Upper lobe of right lung (tissue), 1 donor: ENCODE results near the gene FOXP1. TPM values are rescaled to one million over a fixed set of nuclear protein-coding genes. Genes with fewer than 3 reads are reported as not detected.
"Not testable (repeated sequence)": the region's sequence is repeated elsewhere in the genome, so short reads cannot be mapped to it uniquely, and the experiment has no call there.

Experiments used
- ATAC-seq: fragments of 200-7000 bp; cut with Tn5 transposase; one replicate; pipeline ENCODE4 v1.9.1; 2020; ENCODE audit warnings: mild to moderate bottlenecking, moderate library complexity
- DNase-seq: peaks from one replicate; pipeline ENCODE4 v3.0.0-alpha.2; 2020
- H3K27ac ChIP-seq: fragments of 200-600 bp; one replicate; pipeline ENCODE4 v1.8.0; 2022
- H3K27me3 ChIP-seq: fragments of 200-600 bp; one replicate; pipeline ENCODE4 v1.8.0; 2022; ENCODE audit warnings: mild to moderate bottlenecking
- H3K36me3 ChIP-seq: fragments of 200-600 bp; one replicate; pipeline ENCODE4 v1.8.0; 2022
- H3K4me1 ChIP-seq: fragments of 200-600 bp; one replicate; pipeline ENCODE4 v1.8.0; 2022
- H3K4me3 ChIP-seq: fragments of 200-600 bp; one replicate; pipeline ENCODE4 v1.8.0; 2022; ENCODE audit warnings: mild to moderate bottlenecking
- H3K9me3 ChIP-seq: fragments of 200-600 bp; one replicate; pipeline ENCODE4 v1.8.0; 2022
- intact Hi-C: fragments of 100-400 bp; cut with DNase I; formaldehyde crosslinking; loops from one replicate; pipeline ENCODE4 v1.11.0; 2022
- total RNA-seq: library from RNA; stranded (reverse); fragmentation: NEBNext Ultra II Directional; extraction: Animal tissue kit (Norgen Biotek cat#: 25700); gene quantifications from one replicate; pipeline ENCODE4 v1.2.1, GENCODE V29; 2021
- TF ChIP-seq, protein P1 (sequence below): fragments of 200-600 bp; IDR thresholded peaks from one replicate; pipeline ENCODE4 v1.8.0; 2022; ENCODE audit warnings: antibody characterized with exemption
- donor health status: DM: no; HTN: yes; CAD: no; lungs with severe emphysema.

FOXP1 gene
- total RNA-seq, 1 donor from 2014 or later, result 140 TPM

GRCh38 chr3:71327936-71328335 lies 255.6 kb downstream of the FOXP1 start:
- TF ChIP-seq, protein P1, sequence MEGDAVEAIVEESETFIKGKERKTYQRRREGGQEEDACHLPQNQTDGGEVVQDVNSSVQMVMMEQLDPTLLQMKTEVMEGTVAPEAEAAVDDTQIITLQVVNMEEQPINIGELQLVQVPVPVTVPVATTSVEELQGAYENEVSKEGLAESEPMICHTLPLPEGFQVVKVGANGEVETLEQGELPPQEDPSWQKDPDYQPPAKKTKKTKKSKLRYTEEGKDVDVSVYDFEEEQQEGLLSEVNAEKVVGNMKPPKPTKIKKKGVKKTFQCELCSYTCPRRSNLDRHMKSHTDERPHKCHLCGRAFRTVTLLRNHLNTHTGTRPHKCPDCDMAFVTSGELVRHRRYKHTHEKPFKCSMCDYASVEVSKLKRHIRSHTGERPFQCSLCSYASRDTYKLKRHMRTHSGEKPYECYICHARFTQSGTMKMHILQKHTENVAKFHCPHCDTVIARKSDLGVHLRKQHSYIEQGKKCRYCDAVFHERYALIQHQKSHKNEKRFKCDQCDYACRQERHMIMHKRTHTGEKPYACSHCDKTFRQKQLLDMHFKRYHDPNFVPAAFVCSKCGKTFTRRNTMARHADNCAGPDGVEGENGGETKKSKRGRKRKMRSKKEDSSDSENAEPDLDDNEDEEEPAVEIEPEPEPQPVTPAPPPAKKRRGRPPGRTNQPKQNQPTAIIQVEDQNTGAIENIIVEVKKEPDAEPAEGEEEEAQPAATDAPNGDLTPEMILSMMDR, result no peak
- intact Hi-C loops, result no loop called here
- DNase-seq, result no peak
- no peak for ATAC-seq
- Histone ChIP-seq H3K9me3 (no peaks in the 10 kb centered on the region), H3K27me3 (no peaks in the 10 kb centered on the region), H3K4me1 (no peaks in the 10 kb centered on the region), H3K4me3 (no peak overlapping the region), H3K36me3 (no peaks in the 10 kb centered on the region), H3K27ac (no peak overlapping the region)

DNA sequence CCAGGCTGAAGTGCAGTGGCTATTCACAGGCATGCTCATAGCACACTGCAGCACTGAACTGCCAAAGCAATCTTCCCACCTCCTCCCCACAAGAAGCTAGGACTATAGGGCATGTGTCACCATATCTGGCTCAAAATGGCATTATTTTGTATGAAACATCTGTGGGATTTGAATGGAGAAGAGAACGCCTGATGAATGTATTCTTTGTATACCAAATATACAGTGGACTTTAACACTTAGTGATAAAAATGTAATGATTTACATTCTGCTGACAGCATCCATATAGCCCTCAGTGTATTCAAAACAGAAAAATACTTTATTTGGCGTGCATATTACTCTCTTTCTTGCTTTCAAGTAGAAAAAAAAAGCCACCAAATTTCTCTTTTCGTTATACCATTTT lies 257.8 kb downstream of the FOXP1 start:
- H3K9me3 ChIP-seq, result no peaks in the 10 kb centered on the region
- no peak overlapping the region for H3K4me3 ChIP-seq
- intact Hi-C loops, result no loop called here
- no peaks in the 10 kb centered on the region for H3K36me3 ChIP-seq
- DNase-seq, result no peak
- no peaks in the 10 kb centered on the region for H3K4me1 ChIP-seq
- no peak overlapping the region for H3K27ac ChIP-seq
- TF ChIP-seq, protein P1, result no peak
- no peaks in the 10 kb centered on the region for H3K27me3 ChIP-seq
- no peak for ATAC-seq

- ATAC-seq, H3K4me3 ChIP-seq, H3K4me1 ChIP-seq, intact Hi-C loops, H3K27me3 ChIP-seq, DNase-seq, H3K9me3 ChIP-seq, H3K27ac ChIP-seq, H3K36me3 ChIP-seq: not testable (repeated sequence)
Measured at GRCh38 chr3:71324224-71324623, 259.3 kb downstream of the FOXP1 start.

GRCh38 chr3:71323558-71323957 lies 260.0 kb downstream of the FOXP1 start:
- intact Hi-C loops, result no loop called here
- no peak for ATAC-seq

GRCh38 chr3:71322154-71322553 lies 261.4 kb downstream of the FOXP1 start:
- TF ChIP-seq, protein P1, result no peak
- intact Hi-C loops, result no loop called here
- H3K27ac ChIP-seq, result no peak overlapping the region
- H3K4me1 ChIP-seq, result peaks cover 10% of the 10 kb centered on the region
- H3K4me3 ChIP-seq, result no peak overlapping the region
- H3K36me3 ChIP-seq, result no peaks in the 10 kb centered on the region
- H3K9me3 ChIP-seq, result no peaks in the 10 kb centered on the region
- no peak for DNase-seq
- ATAC-seq, result no peak
- no peaks in the 10 kb centered on the region for H3K27me3 ChIP-seq

More at GRCh38 chr3:71323558-71323957, 260.0 kb downstream of the FOXP1 start:
- TF ChIP-seq, protein P1, result no peak
- Histone ChIP-seq H3K36me3 (no peaks in the 10 kb centered on the region), H3K27ac (no peak overlapping the region), H3K4me3 (no peak overlapping the region), H3K4me1 (no peaks in the 10 kb centered on the region), H3K9me3 (no peaks in the 10 kb centered on the region), H3K27me3 (no peaks in the 10 kb centered on the region)
- DNase-seq, result no peak

- intact Hi-C loops, result no loop called here
- DNase-seq, result no peak
Measured at GRCh38 chr3:71319771-71320170, 263.8 kb downstream of the FOXP1 start.

More at GRCh38 chr3:71319771-71320170, 263.8 kb downstream of the FOXP1 start:
- Histone ChIP-seq H3K4me1 (peaks cover 19% of the 10 kb centered on the region), H3K27ac (no peak overlapping the region), H3K9me3 (no peaks in the 10 kb centered on the region), H3K36me3 (no peaks in the 10 kb centered on the region), H3K27me3 (no peaks in the 10 kb centered on the region), H3K4me3 (no peak overlapping the region)
- TF ChIP-seq, protein P1, result no peak
- no peak for ATAC-seq
